Stimulated activated CD4-positive, alpha-beta T cell treated with anti-CD3 and anti-CD28 coated beads, Interleukin-4, amount 100 ng/mL, for 1 hour (primary cell): Measurements from ENCODE around the gene CFAP65.

Source experiments
- DNase-seq: peaks from one replicate; pipeline ENCODE4 v3.0.0-alpha.2; 2020

Gene CFAP65

GRCh38 chr2:219030177-219030940 is 11.0 kb downstream of the CFAP65 start:
- DNase-seq, result no peak

GRCh38 chr2:219029829-219030165 is 11.5 kb downstream of the CFAP65 start:
- DNase-seq, result peak; percentile 76

GRCh38 chr2:219028996-219029828 is 12.1 kb downstream of the CFAP65 start:
- DNase-seq, result no peak

DNA sequence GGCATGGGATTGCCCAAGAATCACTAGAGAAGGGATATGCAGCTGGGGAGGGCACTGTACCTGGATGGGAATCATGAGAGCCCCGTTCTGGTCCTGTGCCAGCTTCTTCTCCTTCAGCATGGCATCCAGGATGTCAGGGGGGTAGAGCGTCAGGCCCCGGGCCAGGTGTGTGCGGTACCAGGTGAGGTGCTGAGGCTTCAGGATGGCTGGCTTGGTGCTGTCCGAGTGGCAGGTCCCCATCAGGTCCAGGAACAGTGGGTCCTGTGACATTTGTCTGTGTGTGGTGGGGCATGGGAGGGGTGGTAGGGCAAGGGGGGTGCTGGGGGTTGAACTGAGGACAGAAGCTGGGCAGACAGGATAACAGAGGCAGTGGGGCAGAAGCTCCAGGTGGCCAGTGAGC is 13.2 kb downstream of the CFAP65 start:
- no peak for DNase-seq

- no peak for DNase-seq
Measured at GRCh38 chr2:219027511-219028055, 13.7 kb downstream of the CFAP65 start.

GRCh38 chr2:219026946-219027345 is 14.4 kb downstream of the CFAP65 start:
- no peak for DNase-seq

DNA sequence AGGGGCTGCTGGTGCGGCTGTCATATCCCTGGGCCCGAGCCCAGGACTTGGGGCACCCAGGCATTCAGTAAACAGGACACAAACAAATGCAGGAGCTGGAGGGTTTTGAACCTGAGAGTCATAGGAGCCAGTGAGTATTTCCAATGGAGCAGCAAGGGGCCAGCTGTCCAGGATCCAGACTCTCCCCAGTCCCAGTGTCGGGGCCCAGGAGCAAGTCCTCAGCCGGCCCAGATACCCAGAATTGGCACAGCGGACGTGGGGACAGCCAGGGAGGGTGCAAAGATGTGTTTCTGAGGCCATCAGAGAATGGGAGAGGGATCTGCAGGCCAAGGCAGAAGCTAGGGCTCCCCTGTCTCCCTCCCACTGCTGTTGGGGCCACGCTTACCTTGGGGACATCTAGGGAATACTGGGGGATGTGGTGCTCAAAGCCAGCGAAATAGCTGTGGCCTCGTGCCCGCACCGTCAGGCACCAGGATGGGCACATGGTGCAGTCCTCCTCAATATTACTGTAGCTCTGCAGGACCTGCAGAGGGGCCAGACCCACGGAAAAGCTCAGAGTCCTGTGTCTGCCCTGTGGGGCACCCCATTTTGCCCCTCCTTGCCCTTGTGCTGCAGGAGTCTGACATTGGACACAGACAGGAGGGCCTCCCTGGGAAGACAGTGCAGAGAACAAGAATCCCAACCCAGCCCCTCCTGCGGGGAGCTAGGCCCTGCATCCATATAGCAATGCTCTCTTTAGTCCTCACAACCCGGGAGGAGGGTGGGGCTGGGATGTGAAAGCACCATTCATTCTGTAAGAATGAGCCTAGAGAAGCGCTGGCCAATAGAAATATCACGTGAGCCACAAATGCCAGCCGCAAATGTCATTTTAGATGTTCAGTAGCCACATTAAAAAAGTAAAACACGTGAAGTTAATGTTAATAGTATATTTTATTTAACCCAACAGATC is 15.4 kb downstream of the CFAP65 start:
- no peak for DNase-seq

DNA sequence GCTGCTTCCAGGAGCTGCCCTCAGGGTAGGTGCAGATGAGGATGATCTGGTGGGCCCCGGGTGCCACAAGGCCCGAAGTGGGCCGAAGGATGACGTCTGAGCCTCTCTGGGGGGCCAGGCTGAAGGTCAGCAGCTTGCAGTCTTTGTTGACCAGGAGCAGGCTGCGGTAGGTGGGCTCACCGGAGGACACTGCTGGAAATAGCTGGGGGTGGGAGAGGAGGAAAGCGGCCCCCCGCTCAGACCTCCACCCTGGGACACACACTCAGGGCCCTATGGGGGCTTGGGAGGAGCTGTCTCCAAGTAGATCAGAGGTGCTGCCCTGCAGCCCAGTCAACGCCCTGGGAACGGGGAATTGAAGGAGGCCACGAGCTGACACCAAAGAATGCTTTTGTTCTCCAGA is 17.3 kb downstream of the CFAP65 start:
- no peak for DNase-seq

- DNase-seq, result no peak
Measured at GRCh38 chr2:219023045-219023605, 18.2 kb downstream of the CFAP65 start.

DNA sequence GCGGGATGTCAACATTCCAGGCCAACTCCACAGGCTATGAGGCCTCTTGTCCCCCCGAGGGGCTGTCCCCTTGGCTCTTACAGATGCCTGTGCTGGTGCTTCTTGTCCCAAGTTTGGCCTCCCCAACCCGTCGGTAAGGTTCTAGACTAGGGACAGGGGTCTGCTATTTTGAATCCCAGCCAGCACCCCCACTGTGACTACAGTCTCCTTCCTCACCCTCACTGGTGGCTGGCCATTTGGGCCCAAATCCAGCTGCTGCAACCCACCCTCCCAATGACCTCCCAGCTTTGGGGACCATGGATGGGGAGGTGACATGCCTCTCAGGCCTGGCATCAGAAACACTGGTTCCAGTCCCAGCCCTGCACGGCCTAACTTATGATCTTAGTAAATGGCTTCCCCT is 18.7 kb downstream of the CFAP65 start:
- DNase-seq, result no peak

DNA sequence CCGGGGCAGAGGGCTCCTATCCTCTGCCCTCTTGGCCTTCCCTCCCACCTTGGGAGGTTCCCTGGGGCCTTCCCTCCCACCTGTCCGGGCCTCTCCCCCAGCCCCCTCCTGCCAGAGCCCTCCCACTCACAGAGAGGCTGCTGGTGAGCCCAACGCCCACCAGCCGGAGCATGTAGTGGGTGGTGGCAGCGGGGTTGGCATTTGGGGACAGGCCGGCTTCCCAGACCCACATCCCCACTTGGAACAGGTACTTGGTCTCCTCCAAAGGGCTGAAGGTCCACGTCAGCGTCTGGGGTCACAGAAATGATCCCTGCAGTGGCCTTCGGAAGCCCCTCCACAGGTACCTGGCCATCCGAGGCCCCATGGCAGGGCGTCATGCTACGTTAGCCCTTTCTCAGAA is 19.3 kb downstream of the CFAP65 start:
- no peak for DNase-seq

GRCh38 chr2:219021591-219021990 is 19.7 kb downstream of the CFAP65 start:
- no peak for DNase-seq

DNA sequence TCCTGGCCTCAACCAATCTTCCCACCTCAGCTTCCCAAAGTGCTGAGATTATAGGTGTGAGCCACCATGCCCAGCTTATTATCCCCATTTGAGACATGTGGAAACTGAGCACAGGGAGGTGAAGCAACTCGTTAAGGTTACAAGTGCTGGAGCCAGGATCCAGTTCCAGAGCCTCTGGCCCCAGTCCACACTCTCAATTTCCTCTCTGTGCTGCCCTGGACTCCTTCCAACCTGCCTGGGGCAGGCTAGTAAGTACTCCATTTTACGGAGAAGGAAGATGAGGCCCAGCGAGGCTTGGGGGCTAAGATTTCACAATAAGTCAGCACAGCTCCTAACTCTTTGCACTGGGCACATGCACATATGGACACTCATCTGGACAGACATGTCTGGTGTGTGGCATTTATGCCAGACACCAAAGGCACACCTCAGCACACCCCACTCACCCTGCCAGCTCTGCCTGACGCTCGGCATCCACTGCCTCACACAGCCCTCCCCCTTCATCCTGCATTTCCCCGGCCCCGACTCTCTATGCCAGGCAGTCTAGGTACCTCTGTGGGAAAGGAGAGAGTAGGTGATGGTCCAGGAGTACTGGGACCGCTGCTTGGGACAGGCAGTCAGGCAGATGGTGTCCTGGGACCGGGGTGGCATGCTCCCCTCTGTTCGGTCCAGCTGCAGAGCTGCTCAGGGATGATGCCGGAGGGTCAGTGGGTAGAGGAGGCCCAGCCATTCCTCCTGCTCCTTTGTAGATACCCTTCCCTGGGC is 20.5 kb downstream of the CFAP65 start:
- no peak for DNase-seq

- no peak for DNase-seq
Measured at GRCh38 chr2:219019436-219019835, 21.9 kb downstream of the CFAP65 start.

GRCh38 chr2:219018726-219019125 is 22.6 kb downstream of the CFAP65 start:
- DNase-seq, result no peak

DNA sequence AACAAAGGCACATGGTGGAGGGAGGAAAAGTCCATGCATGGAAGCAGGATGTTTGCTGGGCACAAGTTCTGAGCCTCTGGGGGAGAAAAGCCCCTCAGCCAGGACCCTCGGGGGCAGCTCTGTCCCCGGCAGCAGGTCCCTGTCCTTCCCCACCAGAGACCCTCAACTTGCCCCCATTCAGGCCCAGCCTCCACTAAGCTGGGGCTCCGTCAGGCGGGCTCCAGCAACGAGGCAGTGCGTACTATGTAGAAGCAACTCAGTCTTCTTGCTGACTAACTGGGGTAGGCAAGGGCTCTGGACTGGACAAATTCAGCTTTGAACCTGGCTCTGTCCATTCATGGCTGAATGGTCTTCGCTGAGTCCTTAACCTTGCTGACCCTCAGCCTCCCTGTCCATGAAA is 23.0 kb downstream of the CFAP65 start:
- no peak for DNase-seq

DNA sequence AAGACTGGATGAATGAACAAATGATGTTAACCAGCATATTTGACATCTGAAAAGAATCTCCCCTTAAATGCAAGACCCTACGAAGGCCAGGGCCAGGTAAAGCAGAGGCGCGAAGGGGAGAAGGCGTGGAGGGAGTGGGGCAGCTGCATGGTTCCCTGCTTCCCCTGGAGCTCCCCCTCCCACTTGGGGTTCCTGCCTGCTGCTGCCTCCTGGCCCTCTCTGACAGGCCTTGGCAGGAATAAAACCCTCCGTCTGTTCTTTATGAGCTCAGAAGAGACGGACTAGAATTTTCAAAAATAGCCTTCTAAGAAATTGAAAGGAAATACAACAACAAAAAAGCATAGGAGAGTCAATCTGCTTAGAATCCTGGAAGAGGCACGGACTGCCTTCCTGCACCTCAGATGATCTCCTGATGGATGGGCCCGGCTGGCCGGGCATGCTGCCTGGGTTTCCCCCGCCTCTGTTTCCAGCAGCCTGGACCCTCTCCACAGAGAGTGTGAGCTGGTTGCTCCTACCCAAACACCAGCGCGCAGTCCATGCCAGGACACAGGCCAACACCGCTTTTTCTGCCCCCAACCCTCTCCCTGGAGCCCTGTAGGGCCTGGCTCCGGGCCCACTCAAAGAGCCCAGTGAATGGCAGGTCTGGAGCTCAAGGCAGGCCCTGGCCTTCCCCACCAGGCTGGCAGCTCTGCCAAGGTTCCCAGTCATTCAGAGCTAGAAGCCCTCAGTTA is 23.9 kb downstream of the CFAP65 start:
- no peak for DNase-seq

DNA sequence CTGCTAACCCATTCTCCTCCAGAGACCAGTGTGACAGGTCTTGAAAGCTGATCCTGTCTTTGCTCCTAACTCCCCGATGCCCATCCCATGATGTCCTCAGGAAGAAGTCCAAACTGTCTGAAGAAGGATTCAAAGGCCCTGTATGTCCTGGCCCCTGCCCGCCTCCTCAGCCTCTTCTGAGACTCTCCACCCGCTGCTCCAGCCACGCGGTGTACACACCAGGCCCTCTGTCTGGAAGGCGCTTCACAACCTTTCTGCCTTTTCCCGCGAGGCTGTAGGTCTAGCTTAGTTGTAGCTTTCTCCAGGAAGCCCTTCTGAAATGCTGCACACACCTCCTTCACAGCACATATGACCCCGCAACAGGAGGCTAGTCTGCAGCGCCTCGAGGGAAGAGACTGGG is 24.6 kb downstream of the CFAP65 start:
- no peak for DNase-seq

DNA sequence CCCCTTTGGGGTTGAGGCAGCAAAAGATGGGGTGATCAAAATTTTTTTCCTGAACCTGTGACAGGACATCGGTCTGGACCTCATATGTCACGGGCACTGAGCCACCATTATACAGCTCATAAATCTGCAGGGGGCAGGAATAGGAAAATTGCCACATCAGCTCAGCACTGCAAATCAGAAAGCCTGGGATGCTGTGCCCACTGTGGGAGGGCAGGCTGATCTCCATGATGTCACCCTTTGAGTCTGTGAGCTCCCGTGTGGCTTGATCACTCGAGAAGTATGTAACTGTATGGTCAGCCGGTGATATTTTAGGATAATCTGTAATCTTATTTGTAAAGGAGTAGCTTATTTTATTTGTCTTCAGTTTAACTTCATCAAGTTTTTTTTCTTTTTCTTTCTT is 30.4 kb downstream of the CFAP65 start:
- DNase-seq, result no peak

- DNase-seq, result no peak
Measured at GRCh38 chr2:219010162-219010756, 31.1 kb downstream of the CFAP65 start.

GRCh38 chr2:219009294-219009693 is 32.0 kb downstream of the CFAP65 start:
- DNase-seq, result no peak
